Measurements from ENCODE around the gene LDOC1.
A peak's percentile ranks its signal among the peaks of the same experiment; 100 is the strongest.
"Not testable (repeated sequence)": the region's sequence is repeated elsewhere in the genome, so short reads cannot be mapped to it uniquely, and the experiment has no call there.

Gene LDOC1

GRCh38 chrX:141176586-141177451 is at the start of gene LDOC1:
Gene LDOC1, minus strand, starts transcription at chrX:141177129. Its CDS starts 108 bp downstream, at chrX:141177021.
- DNase-seq (ENCODE audit: low read depth): peak; percentile 44

GRCh38 chrX:141221611-141222010 is 44.7 kb upstream of the LDOC1 start:
- no peak for DNase-seq (ENCODE audit: low read depth)
- no peak overlapping the region for H3K4me3 ChIP-seq (ENCODE audit: low read depth, low read length)

More at GRCh38 chrX:141176586-141177451, at the start of gene LDOC1:
- H3K4me3 ChIP-seq (ENCODE audit: low read depth, low read length): peak within 1 kb of the TSS; percentile 68

GRCh38 chrX:141220342-141221008 is 43.5 kb upstream of the LDOC1 start:
- H3K4me3 ChIP-seq (ENCODE audit: low read depth, low read length): no peak overlapping the region
- peak; percentile 25 for DNase-seq (ENCODE audit: low read depth)

- no peak overlapping the region for H3K4me3 ChIP-seq (ENCODE audit: low read depth, low read length)
- peak; percentile 10 for DNase-seq (ENCODE audit: low read depth)
These were observed 37.3 kb upstream of the LDOC1 start for GRCh38 chrX:141214196-141214595.

- no peak overlapping the region for H3K4me3 ChIP-seq (ENCODE audit: low read depth, low read length)
- DNase-seq (ENCODE audit: low read depth): no peak
These were observed 25.0 kb upstream of the LDOC1 start for GRCh38 chrX:141201962-141202361.

- H3K4me3 ChIP-seq (ENCODE audit: low read depth, low read length); DNase-seq (ENCODE audit: low read depth): not testable (repeated sequence)
These were observed 11.6 kb upstream of the LDOC1 start for GRCh38 chrX:141188573-141188972.

GRCh38 chrX:141185366-141185765 is 8.4 kb upstream of the LDOC1 start:
- no peak overlapping the region for H3K4me3 ChIP-seq (ENCODE audit: low read depth, low read length)
- no peak for DNase-seq (ENCODE audit: low read depth)

GRCh38 chrX:141183000-141183399 is 6.1 kb upstream of the LDOC1 start:
- H3K4me3 ChIP-seq (ENCODE audit: low read depth, low read length): no peak overlapping the region
- no peak for DNase-seq (ENCODE audit: low read depth)

- no peak for DNase-seq (ENCODE audit: low read depth)
- no peak overlapping the region for H3K4me3 ChIP-seq (ENCODE audit: low read depth, low read length)
These were observed 3.9 kb upstream of the LDOC1 start for GRCh38 chrX:141180851-141181250.

GRCh38 chrX:141175786-141176185 is 1.1 kb downstream of the LDOC1 start:
- no peak for DNase-seq (ENCODE audit: low read depth)
- H3K4me3 ChIP-seq (ENCODE audit: low read depth, low read length): peak overlapping the region; percentile 68

GRCh38 chrX:141164406-141164805 is 12.5 kb downstream of the LDOC1 start:
- H3K4me3 ChIP-seq (ENCODE audit: low read depth, low read length): no peak overlapping the region
- DNase-seq (ENCODE audit: low read depth): no peak

- H3K4me3 ChIP-seq (ENCODE audit: low read depth, low read length): no peak overlapping the region
- DNase-seq (ENCODE audit: low read depth): no peak
These were observed 18.8 kb downstream of the LDOC1 start for GRCh38 chrX:141158084-141158483.

GRCh38 chrX:141155231-141155630 is 21.7 kb downstream of the LDOC1 start:
- not testable (repeated sequence) for H3K4me3 ChIP-seq (ENCODE audit: low read depth, low read length); DNase-seq (ENCODE audit: low read depth)

GRCh38 chrX:141142946-141143345 is 34.0 kb downstream of the LDOC1 start:
- no peak for DNase-seq (ENCODE audit: low read depth)
- H3K4me3 ChIP-seq (ENCODE audit: low read depth, low read length): no peak overlapping the region

- no peak for DNase-seq (ENCODE audit: low read depth)
These were observed 43.7 kb downstream of the LDOC1 start for GRCh38 chrX:141133272-141133671.

GRCh38 chrX:141127146-141127545 is 49.8 kb downstream of the LDOC1 start:
- DNase-seq (ENCODE audit: low read depth): no peak
- no peak overlapping the region for H3K4me3 ChIP-seq (ENCODE audit: low read depth, low read length)

More at GRCh38 chrX:141133272-141133671, 43.7 kb downstream of the LDOC1 start:
- no peak overlapping the region for H3K4me3 ChIP-seq (ENCODE audit: low read depth, low read length)
